IPS-NIHi7 (cell line): Measurements from ENCODE around the gene ZNF232.
"Not testable (repeated sequence)": the region's sequence is repeated elsewhere in the genome, so short reads cannot be mapped to it uniquely, and the experiment has no call there.

Experiments used
- DNase-seq: peaks from one replicate; pipeline ENCODE4 v3.0.0; 2012; ENCODE audit warnings: mixed read lengths; ENCODE audit errors: extremely low spot score

Gene ZNF232

GRCh38 chr17:5097101-5097834 lies 14.4 kb downstream of the ZNF232 start:
- DNase-seq: peak; percentile 85

- no peak for DNase-seq
Observed at GRCh38 chr17:5096731-5097100, 15.0 kb downstream of the ZNF232 start.

- no peak for DNase-seq
Observed at GRCh38 chr17:5092218-5093010, 19.3 kb downstream of the ZNF232 start.

- DNase-seq: no peak
Observed at GRCh38 chr17:5080591-5080990, 31.1 kb downstream of the ZNF232 start.

GRCh38 chr17:5078106-5079028 lies 33.3 kb downstream of the ZNF232 start, which contains the start of gene ZFP3:
TSS of gene ZFP3 (plus strand) at chr17:5078467. CDS start at chr17:5091505, 13,038 bp downstream.
- DNase-seq: peak; percentile 70

- DNase-seq: no peak
Observed at GRCh38 chr17:5077781-5078105, 33.9 kb downstream of the ZNF232 start.

- DNase-seq: not testable (repeated sequence)
Observed at GRCh38 chr17:5077275-5077674, 34.4 kb downstream of the ZNF232 start.

GRCh38 chr17:5075472-5075871 lies 36.2 kb downstream of the ZNF232 start:
- not testable (repeated sequence) for DNase-seq

GRCh38 chr17:5069724-5070123 lies 42.0 kb downstream of the ZNF232 start:
- DNase-seq: no peak

GRCh38 chr17:5068236-5068635 lies 43.4 kb downstream of the ZNF232 start:
- DNase-seq: no peak

GRCh38 chr17:5065227-5065744 lies 46.4 kb downstream of the ZNF232 start:
- DNase-seq: no peak
